ENCODE data around the gene CHEK2.
"Not testable (repeated sequence)": the region's sequence is repeated elsewhere in the genome, so short reads cannot be mapped to it uniquely, and the experiment has no call there.

The CHEK2 gene

DNA sequence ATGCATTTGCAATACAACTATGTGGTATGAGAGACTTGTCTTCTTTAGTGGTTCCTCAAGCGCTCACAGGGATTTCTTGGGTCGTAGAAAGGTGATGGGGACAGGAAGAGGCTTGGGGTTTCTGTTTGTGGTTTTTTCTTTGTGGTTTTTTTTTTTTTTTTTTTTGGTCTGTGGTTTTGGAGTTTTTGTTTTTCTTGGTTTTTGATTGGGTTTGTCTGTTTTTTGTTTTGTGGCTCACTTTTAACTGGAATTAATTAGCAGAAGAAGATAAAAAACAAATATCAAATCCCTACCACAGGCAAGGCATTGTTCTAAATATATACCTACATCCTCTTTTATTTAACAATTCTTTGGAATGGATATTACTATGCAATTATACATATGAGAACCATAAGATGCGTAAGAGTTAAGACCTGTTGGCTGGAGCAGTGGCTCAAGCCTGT is 67.5 kb downstream of the CHEK2 start:
- ChIA-PET CTCF (no interaction called here), POLR2A (no interaction called here)
- DNase-seq (ENCODE audit: extremely low spot score) = peak; percentile 61
- TF ChIP-seq, protein P1, sequence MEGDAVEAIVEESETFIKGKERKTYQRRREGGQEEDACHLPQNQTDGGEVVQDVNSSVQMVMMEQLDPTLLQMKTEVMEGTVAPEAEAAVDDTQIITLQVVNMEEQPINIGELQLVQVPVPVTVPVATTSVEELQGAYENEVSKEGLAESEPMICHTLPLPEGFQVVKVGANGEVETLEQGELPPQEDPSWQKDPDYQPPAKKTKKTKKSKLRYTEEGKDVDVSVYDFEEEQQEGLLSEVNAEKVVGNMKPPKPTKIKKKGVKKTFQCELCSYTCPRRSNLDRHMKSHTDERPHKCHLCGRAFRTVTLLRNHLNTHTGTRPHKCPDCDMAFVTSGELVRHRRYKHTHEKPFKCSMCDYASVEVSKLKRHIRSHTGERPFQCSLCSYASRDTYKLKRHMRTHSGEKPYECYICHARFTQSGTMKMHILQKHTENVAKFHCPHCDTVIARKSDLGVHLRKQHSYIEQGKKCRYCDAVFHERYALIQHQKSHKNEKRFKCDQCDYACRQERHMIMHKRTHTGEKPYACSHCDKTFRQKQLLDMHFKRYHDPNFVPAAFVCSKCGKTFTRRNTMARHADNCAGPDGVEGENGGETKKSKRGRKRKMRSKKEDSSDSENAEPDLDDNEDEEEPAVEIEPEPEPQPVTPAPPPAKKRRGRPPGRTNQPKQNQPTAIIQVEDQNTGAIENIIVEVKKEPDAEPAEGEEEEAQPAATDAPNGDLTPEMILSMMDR (IDR thresholded peaks at IDR 0.05; ENCODE audit: control extremely low read depth, extremely low read depth, low read depth, missing control alignments) = no peak

DNA sequence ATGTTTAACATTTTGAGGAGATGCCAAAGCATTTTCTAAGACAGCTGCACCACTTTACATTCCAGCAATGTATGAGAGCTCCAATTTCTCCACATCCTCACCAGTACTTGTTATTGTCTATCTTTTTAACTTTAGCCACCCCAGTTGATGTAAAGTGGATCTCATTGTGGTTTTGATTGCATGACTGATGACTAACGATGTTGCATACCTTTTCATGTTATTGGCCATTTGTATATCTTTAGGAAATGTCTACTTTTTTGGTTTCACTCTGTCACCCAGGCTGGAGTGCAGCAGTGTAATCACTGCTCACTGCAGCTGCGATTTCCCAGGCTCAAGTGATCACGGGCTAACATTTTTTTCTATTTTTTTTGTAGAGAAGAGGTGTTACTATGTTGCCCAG is 70.9 kb downstream of the CHEK2 start:
- TF ChIP-seq, protein P1 (IDR thresholded peaks at IDR 0.05; ENCODE audit: control extremely low read depth, extremely low read depth, low read depth, missing control alignments) = no peak
- no peak for DNase-seq (ENCODE audit: extremely low spot score)
- ChIA-PET CTCF (no interaction called here), POLR2A (no interaction called here)

DNA sequence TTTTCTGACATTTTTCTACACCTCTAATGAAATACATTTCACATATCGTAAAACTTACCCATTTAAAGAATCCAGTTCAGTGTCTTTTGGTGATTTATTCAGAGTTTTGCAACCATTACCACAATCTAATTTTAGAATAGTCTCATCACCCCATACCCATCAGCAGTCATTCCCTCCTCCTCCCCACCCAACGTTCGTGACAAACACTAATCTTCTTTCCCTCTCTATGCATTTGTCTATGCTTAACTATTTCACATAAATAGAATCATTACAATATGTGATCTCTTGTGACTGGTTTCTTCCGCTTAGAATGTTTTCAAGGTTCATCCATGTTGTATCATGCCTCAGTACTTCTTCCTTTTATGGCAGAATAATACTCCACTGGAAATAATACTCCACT is 71.5 kb downstream of the CHEK2 start:
- POLR2A ChIA-PET = no interaction called here
- CTCF ChIA-PET = no interaction called here
- TF ChIP-seq, protein P1 (IDR thresholded peaks at IDR 0.05; ENCODE audit: control extremely low read depth, extremely low read depth, low read depth, missing control alignments) = no peak
- DNase-seq (ENCODE audit: extremely low spot score) = no peak

DNA sequence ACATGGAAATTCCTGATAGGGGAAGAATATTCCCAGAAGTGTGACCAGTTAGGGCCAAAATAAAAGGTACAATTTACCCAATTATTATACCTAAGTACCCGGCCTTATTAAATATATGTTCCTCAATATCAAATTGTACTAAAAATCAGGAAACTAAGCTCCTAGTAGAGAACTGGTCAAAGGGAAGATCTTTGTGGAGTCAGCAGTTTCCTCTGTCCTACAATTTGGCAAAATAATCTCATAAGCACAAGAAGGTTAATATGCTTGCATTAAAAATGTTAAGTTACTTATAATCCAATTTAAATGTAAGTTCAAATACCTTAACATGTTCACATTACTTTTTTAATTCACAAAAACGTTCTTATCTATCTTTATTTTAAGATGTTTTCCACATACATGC is 72.2 kb downstream of the CHEK2 start:
- ChIA-PET POLR2A (no interaction called here), CTCF (no interaction called here)
- DNase-seq (ENCODE audit: extremely low spot score) = no peak
- TF ChIP-seq, protein P1 (IDR thresholded peaks at IDR 0.05; ENCODE audit: control extremely low read depth, extremely low read depth, low read depth, missing control alignments) = no peak

DNA sequence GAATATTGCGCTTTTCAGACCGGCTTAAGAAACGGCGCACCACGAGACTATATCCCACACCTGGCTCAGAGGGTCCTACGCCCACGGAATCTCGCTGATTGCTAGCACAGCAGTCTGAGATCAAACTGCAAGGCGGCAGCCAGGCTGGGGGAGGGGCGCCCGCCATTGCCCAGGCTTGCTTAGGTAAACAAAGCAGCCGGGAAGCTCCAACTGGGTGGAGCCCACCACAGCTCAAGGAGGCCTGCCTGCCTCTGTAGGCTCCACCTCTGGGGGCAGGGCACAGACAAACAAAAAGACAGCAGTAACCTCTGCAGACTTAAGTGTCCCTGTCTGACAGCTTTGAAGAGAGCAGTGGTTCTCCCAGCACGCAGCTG is 78.1 kb downstream of the CHEK2 start:
- DNase-seq (ENCODE audit: extremely low spot score); POLR2A ChIA-PET: not testable (repeated sequence)
- CTCF ChIA-PET = interaction anchor here (1.3 kb wide), 1 partner anchor 644 kb away, joined by 3 read pairs; no protein-coding TSS in a partner anchor

DNA sequence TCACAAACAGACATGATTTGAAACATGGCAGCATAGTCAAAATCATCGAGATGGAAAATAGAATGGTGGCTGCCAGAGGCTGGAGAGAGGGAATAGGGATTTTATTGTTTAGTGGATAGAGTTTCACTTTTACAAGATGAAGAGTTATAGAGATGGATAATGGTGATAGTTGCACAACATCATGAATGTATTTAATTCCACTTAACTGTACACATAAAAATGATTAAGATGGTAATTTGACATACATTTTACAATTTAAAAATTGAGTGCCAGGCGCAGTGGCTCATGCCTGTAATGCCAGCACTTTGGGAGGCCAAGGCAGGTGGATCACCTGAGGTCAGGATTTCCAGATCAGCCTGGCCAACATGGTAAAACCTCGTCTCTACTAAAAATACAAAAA is 83.2 kb downstream of the CHEK2 start:
- POLR2A ChIA-PET = no interaction called here
- DNase-seq (ENCODE audit: extremely low spot score) = no peak
- TF ChIP-seq, protein P1 (IDR thresholded peaks at IDR 0.05; ENCODE audit: control extremely low read depth, extremely low read depth, low read depth, missing control alignments) = no peak
- CTCF ChIA-PET = no interaction called here

DNA sequence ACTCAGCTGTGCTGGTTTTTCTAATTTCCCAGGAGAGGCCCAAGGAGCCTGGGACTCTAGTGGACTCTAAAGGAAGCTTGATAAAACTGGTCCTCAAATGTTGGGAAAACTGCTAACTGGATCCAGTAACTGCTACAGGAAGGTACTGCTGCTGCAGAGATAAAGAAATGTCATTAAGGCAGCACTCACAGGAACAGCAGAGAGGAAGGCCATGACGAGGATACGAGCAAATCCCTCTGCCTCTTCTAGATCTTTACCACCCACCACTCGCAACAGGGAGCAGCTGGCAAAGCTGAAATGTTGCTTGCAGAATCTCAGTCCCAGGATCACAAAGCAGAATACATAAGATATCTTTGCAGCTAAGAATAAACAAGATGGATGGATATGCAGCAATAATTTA is 85.4 kb downstream of the CHEK2 start:
- POLR2A ChIA-PET = no interaction called here
- no peak for DNase-seq (ENCODE audit: extremely low spot score)
- CTCF ChIA-PET = interaction anchor here (0.8 kb wide), 1 partner anchor 172 kb away, joined by 3 read pairs; no protein-coding TSS in a partner anchor
- TF ChIP-seq, protein P1 (IDR thresholded peaks at IDR 0.05; ENCODE audit: control extremely low read depth, extremely low read depth, low read depth, missing control alignments) = no peak

All from GM10248 (cell line).